GM10266 (cell line): ENCODE results near the gene TRAPPC3L.
A peak's percentile ranks its signal among the peaks of the same experiment; 100 is the strongest.

Experiments
- DNase-seq: peaks from one replicate; pipeline ENCODE4 v3.0.0; 2012; ENCODE audit errors: extremely low spot score
- TF ChIP-seq, protein P1 (sequence below): IDR thresholded peaks from 2 replicates; pipeline ENCODE4 v1.5.1; 2012; ENCODE audit warnings: mild to moderate bottlenecking, low read depth; ENCODE audit not compliant: control insufficient read depth, insufficient read depth; ENCODE audit errors: missing control alignments

The TRAPPC3L gene

DNA sequence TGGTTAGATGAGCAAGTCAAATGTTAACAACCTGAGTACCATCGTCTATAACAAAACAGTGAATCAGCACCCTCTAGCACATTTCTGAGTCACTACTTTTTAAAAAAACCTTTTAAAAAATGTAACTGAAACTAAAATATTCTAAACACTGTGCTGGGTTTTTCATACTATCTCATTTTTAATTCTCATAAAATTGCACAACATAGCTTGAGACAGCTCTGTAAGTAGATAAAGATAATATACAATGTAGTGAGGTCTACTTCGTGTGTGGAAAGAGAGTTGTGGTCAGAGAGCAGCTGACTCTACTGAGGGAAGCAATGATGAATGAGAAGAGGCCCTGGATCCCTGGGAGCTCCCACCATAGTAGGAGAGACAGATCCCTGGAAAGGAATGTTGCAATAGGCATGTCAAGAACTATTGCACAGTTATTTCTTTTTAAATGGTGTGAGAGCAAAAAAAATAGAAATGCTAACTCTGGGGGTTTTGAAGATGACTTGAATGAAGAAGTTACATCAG lies 97.9 kb downstream of the TRAPPC3L start:
- no peak for DNase-seq
- TF ChIP-seq, protein P1, sequence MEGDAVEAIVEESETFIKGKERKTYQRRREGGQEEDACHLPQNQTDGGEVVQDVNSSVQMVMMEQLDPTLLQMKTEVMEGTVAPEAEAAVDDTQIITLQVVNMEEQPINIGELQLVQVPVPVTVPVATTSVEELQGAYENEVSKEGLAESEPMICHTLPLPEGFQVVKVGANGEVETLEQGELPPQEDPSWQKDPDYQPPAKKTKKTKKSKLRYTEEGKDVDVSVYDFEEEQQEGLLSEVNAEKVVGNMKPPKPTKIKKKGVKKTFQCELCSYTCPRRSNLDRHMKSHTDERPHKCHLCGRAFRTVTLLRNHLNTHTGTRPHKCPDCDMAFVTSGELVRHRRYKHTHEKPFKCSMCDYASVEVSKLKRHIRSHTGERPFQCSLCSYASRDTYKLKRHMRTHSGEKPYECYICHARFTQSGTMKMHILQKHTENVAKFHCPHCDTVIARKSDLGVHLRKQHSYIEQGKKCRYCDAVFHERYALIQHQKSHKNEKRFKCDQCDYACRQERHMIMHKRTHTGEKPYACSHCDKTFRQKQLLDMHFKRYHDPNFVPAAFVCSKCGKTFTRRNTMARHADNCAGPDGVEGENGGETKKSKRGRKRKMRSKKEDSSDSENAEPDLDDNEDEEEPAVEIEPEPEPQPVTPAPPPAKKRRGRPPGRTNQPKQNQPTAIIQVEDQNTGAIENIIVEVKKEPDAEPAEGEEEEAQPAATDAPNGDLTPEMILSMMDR, result peak; percentile 29

DNA sequence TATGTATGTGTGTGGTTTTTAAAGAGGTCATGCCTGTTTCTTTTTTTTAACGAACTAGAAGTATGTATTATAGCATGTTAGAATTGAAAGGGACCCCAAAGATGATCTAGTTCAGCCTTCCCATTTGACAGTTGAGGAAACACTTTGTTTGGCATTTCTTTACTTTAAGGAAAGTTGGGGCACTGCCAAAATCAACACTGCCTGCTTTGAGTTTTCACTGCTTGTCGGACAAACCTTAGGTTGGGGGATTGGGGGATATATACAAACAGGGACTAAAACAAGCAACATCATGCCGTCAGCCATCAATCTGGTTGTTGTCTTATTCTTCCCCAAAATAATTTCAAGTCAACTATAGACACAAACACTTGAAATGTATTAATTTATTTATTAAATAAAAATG lies 98.4 kb downstream of the TRAPPC3L start:
- TF ChIP-seq, protein P1, result no peak
- no peak for DNase-seq

DNA sequence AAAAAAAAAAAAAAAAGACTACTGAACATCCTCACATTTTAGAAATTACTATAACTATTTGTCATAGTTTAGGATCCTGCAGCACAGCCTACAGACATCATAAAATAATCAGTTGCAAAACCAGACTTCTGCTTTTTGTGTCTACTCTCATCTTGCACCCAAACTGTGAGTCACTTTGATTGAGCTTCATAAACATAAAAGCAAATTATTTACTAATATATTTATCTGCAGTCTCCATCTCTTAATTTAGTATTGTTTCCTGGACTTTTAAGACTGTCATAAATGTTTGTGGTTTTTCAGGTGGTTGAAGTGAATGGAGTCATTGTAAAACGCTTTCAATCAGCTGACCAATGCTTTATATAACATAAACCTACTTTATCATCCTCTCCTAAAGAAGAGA lies 99.1 kb downstream of the TRAPPC3L start:
- no peak for DNase-seq
- TF ChIP-seq, protein P1, result no peak

DNA sequence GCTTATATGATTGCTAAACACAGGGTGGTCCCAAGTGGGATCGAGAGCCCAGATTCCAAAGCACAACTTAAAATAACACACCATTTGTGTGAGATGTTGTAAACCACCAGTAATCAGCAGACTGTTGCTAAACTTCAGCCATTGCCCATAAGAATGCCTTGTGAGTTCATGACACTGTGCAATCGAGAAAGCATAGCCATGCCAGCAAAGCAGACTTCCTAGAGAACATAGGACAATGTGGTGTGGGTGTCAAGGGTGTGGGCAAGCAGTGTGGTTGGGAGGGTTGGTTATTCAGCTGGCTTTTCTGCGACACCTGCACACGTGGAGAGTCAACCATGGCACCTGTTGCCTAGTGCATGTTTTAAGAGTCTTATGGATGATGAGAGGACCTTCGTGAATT lies 100.4 kb downstream of the TRAPPC3L start:
- TF ChIP-seq, protein P1, result no peak
- DNase-seq, result no peak
